CD4-positive, alpha-beta T cell treated with Interleukin-17A for 1 hour (primary cell): ENCODE results near the gene CIB2.

Experiments
- DNase-seq: peaks from one replicate; pipeline ENCODE4 v3.0.0-alpha.2; 2020

The CIB2 gene

DNA sequence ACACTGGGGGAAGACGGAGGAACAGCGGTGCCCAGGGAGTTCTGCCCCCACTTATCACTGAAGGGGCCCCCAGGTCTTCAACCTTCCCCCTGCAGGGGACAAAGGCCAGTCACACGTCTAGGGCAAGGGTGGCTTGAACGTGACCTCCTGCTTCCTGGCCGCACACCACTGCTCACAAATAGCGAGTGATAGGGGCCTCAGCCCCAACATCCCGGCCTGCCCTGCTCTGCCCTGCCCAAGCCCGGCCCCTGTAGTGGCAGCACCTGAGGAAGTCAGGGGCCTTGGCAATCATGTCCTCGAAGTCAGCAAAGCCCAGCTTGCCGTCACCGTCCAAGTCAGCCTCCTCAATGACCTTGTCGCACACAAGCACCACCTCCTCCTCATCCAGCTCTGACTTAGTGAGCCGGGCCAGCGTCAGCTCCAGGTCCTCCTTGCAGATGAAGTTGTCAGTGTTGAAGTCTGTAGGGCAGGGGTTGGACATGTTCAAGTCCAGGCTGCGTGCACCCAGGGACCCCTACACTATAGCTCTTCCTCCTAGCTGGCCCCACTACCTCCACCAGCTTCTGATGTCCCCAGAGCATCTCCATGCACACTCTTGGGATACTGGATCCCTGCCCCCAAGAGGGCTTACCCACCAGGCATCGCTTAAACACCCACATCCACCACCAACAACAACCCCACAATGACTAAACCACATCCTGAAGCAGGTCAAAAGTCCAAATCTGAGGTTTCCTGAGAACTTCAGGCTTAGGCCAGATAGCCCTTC lies 25.6 kb downstream of the CIB2 start:
- DNase-seq: no peak

- DNase-seq: no peak
Observed at GRCh38 chr15:78104566-78105475, 26.4 kb downstream of the CIB2 start.

- no peak for DNase-seq
Observed at GRCh38 chr15:78104119-78104479, 27.1 kb downstream of the CIB2 start.

GRCh38 chr15:78103406-78104118 lies 27.7 kb downstream of the CIB2 start:
- DNase-seq: peak; percentile 69

DNA sequence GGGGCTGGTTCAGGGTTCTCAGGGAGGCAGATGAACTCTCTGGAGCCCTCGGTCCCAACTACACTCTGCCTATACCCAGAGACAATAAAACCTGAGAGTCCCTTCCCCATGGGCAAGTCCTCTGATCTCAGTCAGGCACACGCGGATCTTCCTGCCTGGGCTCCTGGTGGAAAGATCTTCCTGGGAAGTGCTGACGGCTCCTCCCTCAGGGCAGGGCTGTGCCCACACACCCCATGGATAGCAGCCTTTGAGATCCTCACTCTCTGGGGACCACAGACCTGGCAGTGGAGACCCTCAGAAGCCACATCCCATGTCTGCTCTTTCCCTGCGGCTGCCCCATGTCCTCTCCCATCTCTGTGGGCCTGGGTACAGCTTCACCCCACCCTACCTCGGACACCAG lies 28.5 kb downstream of the CIB2 start:
- no peak for DNase-seq

- no peak for DNase-seq
Observed at GRCh38 chr15:78102211-78102610, 29.0 kb downstream of the CIB2 start.

DNA sequence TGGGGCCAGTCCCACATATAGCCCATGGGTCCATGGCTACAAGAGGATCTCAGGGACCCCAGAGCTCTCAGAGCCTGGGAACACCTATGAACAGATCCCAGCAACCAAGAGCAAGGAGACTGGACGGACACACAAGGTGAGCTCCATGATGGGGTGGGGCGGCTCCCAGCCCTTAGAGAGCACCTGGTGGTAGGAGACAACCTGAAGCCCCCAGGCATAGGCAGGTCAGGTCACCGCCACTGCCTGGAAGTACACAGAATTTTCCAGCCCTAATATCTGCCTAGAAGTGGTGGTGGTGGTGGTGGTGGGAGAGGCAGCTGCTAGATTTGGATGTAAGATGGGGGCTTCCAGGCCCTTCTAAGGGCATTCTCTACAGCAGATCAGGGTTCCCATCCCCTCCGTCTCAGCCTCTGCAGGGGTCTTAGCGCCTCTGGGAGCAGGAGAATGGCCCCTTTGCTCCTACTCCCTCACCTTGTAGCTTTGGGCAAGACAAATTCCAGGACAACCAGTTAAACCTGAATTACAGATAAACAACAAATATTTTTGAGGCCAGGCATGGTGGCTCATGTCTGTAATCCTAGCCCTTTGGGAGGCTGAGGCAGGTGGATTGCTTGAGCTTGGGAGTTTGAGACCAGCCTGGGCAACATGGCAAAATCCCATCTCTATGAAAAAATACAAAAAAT lies 29.7 kb downstream of the CIB2 start:
- no peak for DNase-seq

DNA sequence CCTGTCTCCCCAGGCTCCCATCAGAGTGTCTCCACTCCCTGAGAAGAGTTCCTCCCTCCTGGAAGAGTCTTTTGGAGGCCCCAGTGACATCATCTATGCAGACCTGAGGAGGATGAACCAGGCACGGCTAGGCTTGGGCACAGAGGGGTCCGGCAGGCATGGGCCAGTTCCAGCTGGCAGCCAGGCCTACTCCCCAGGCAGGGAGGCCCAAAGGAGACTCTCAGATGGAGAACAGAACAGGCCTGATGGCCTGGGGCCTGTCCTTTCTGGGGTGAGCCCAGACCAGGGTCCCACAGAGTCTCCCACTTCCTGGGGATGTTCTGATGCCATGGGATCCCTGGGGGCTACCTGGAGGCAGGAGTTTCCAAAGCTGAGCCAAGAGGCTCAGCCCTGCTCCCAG lies 30.4 kb downstream of the CIB2 start:
- DNase-seq: no peak

- no peak for DNase-seq
Observed at GRCh38 chr15:78098131-78098755, 33.0 kb downstream of the CIB2 start.

- DNase-seq: no peak
Observed at GRCh38 chr15:78097667-78098066, 33.6 kb downstream of the CIB2 start.

DNA sequence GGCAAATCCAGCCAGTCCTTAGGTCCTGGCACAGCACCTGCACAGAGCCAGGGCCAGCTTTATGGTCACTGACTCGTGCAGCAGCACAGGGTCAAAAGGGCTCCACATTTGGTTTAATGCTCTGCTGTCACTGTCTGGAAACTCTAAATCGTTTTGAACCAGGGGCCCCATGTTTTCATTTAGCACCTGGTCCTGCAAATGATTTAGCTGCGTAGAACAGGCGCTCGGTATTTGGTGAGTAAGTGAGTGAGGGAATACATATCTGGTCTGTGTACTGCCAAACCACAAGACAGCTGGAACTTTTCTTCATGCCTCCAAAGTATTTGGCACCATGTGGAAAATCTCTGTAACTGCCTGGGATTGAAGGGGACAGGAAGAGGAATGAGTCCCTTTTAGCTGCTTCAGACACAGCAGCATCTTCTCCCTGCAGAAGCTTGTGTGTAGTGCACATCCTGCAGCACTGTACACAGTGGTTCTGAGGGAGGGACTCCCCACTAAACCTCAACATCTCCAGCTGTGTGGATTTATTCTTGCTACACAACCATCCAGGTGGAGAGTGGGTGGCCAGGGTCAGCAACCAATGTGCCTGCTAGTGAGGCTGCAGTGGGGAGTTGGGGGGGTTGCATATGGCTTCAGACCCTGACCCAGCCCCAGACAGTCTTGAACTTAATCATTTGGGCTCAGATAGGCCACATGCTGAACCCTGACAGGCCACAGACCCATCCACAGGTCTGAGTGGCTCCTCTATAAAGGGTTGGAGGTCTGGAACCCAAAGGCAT lies 37.8 kb downstream of the CIB2 start:
- no peak for DNase-seq

- DNase-seq: no peak
Observed at GRCh38 chr15:78092261-78093041, 38.8 kb downstream of the CIB2 start, which contains the start of gene SH2D7. Gene SH2D7 (plus strand): TSS chr15:78092561. CDS start chr15:78092585, 24 bp downstream.

DNA sequence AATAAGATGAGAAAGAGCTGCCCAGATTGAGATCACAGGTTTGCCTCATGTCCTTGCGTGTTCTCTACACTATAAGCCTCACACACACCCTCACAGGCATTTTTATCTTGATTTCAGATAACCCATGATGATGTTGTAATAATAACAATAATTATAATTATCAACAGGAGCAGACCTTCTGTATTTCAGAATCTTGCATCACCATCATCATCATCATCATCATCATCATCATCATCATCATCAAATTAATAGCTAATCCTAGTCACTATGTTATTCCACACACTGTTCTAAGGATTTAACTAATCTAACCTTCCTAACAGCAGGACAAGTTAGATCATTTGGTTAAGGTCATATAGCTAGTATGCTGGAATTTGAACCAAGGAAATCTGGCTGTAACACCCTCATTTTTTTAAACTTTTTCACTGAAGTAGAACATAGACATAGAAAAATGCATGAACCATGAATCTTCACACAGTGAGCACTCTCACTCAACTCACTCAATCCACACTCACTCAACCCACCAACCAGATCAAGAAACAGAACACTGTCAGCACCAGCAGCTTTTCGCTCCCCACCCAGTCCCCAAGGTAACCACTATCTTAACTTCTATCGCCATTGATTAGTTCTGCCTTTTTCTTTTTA lies 40.7 kb downstream of the CIB2 start:
- no peak for DNase-seq

- no peak for DNase-seq
Observed at GRCh38 chr15:78088773-78089080, 42.5 kb downstream of the CIB2 start.

DNA sequence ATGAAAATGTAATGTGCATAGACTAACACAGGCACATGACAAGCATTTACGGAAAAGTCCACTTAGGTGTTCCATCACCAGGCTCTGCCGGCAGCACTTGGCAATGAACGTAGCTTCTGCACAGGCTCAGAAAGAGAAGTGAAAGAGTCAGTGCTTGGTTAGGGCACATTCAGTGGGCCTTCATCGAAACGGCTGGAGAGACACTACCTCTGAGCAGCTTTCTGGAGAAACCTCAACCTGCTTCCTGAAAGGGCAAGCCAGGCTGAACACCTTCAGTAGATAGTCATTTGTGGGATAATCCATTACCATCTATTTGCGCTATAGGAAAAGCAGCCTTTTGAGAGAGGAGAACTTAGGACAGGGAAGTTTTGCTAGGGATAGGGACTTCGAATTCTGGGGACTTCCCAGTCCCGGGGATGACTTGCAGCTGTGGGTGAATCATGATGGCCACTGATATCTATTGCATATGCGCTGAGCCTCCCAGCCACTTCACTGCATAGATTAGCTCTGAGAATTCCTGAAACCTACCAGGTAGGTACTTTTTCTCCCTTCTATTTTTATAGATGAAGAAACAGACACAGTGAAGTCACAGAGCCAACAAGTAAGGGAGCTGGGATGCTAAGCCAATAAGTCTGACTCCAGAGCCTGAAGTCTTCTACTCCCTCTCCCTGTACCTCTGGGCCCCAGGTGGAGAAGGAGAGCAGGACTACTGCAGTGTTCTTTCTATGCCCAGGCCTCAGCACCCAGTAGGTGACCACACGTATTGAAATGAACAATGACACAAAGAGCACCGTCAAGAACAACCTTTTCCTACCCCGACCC lies 43.1 kb downstream of the CIB2 start:
- DNase-seq: no peak

- no peak for DNase-seq
Observed at GRCh38 chr15:78085928-78086327, 45.3 kb downstream of the CIB2 start.

- no peak for DNase-seq
Observed at GRCh38 chr15:78084449-78084750, 46.8 kb downstream of the CIB2 start.

- no peak for DNase-seq
Observed at GRCh38 chr15:78083687-78084448, 47.4 kb downstream of the CIB2 start.

DNA sequence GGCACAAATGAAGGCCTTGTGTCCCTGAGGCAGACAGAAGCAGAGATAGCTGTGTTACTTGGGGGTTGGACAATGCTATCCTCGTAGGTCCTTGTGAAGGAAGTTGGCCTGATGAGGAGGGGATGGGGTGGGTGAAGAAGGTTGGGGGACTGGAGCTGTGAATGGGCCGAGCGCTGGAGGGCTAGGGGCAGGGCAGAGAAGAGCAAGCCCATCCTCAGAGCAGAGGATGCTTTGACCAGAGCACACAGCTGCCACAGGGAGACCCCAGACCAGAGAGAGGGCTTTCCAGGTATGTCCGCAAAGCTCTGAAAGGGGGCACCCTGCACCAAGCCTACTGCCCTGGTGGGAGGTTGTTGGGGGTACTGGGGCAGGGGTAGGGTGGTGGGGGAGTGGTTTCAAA lies 48.1 kb downstream of the CIB2 start:
- DNase-seq: no peak
